DOHH2 (cell line): ENCODE results near the gene BSDC1.

ENCODE experiments used
- H3F3A ChIP-seq: fragments of 200-600 bp; sonication (generic), shearing (Covaris generic); 2 replicates; pipeline ENCODE4 v1.6.0; 2016; ENCODE audit warnings: antibody characterized with exemption, mild to moderate bottlenecking; ENCODE audit not compliant: control insufficient read depth, insufficient read depth
- H3K27ac ChIP-seq: fragments of 200-600 bp; sonication (generic); 2 replicates; pipeline ENCODE4 v1.5.1; 2014; ENCODE audit warnings: low read depth, mild to moderate bottlenecking, low read length, moderate library complexity
- H3K27me3 ChIP-seq: fragments of 200-600 bp; sonication (generic); 2 replicates; pipeline ENCODE4 v1.6.1; 2014; ENCODE audit warnings: mild to moderate bottlenecking, low read length, mixed read lengths; ENCODE audit not compliant: control insufficient read depth
- H3K36me3 ChIP-seq: fragments of 200-600 bp; sonication (generic); 2 replicates; pipeline ENCODE4 v1.6.1; 2014; ENCODE audit warnings: mild to moderate bottlenecking, low read length, moderate library complexity, mixed read lengths; ENCODE audit not compliant: control insufficient read depth
- H3K4me1 ChIP-seq: fragments of 200-600 bp; sonication (generic); 2 replicates; pipeline ENCODE4 v1.6.1; 2014; ENCODE audit warnings: mild to moderate bottlenecking, low read length, mixed read lengths; ENCODE audit not compliant: control insufficient read depth
- H3K4me2 ChIP-seq: fragments of 200-600 bp; sonication (generic); 2 replicates; pipeline ENCODE4 v1.6.0; 2014; ENCODE audit warnings: mild to moderate bottlenecking, low read length, moderate library complexity
- H3K4me3 ChIP-seq: fragments of 200-600 bp; sonication (generic); 2 replicates; pipeline ENCODE4 v1.5.1; 2014; ENCODE audit warnings: mild to moderate bottlenecking, low read length, mixed read lengths
- H3K79me2 ChIP-seq: fragments of 200-600 bp; sonication (generic); 2 replicates; pipeline ENCODE4 v1.6.1; 2014; ENCODE audit warnings: mild to moderate bottlenecking, low read length, mixed read lengths; ENCODE audit not compliant: control insufficient read depth
- H3K9me2 ChIP-seq: fragments of 200-600 bp; sonication (generic); replicated peaks from 2 replicates; pipeline ENCODE4 v1.6.1; 2014; ENCODE audit warnings: mild to moderate bottlenecking, low read length, mixed read lengths; ENCODE audit not compliant: control insufficient read depth
- H3K9me3 ChIP-seq: fragments of 200-600 bp; sonication (generic); 2 replicates; pipeline ENCODE4 v1.6.1; 2014; ENCODE audit warnings: antibody characterized with exemption, low read length, mixed read lengths; ENCODE audit not compliant: control insufficient read depth, insufficient read depth
- H4K20me1 ChIP-seq: fragments of 200-600 bp; sonication (generic); 2 replicates; pipeline ENCODE4 v1.6.0; 2014; ENCODE audit warnings: low read depth, mild to moderate bottlenecking, antibody characterized with exemption, low read length, moderate library complexity; ENCODE audit not compliant: control insufficient read depth, insufficient read depth
- EZH2phosphoT487 ChIP-seq: fragments of 200-600 bp; sonication (generic); IDR thresholded peaks from 2 replicates; pipeline ENCODE4 v1.6.1; 2017; ENCODE audit warnings: borderline replicate concordance, mild to moderate bottlenecking, antibody characterized with exemption, low read length, moderate library complexity, mixed read lengths
- TF ChIP-seq, protein P1 (sequence below): fragments of 200-600 bp; sonication (generic); IDR thresholded peaks from one replicate; pipeline ENCODE4 v1.5.1; 2014; ENCODE audit warnings: antibody characterized with exemption, mild to moderate bottlenecking, low read depth, low read length; ENCODE audit not compliant: poor library complexity, severe bottlenecking

BSDC1 gene

DNA sequence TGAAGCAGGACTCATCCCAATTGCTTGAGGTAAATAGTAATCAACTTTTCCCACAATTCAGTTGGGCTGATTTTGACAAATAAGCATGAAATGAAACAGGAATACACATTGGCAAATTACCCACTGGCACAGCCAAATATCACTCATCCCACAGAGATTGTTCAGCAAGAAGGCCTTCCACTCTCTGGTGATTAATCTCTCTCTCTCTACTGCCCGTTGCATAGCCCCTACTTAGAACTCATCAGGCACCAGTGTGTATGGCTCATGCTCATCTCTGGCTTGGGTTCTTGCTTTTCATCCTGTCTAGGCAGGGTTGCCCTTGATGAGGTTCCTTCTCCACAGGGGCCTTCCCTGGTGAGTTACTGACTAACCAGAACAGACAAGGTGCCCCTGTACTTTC, 1.1 kb downstream of the BSDC1 start:
- Histone ChIP-seq H3K79me2 (peaks cover 21% of the 10 kb centered on the region), H3K4me2 (peak overlapping the region; percentile 70), H4K20me1 (no peaks in the 10 kb centered on the region), H3F3A (no peaks in the 10 kb centered on the region), H3K9me2 (no peaks in the 10 kb centered on the region), H3K36me3 (peaks cover 14% of the 10 kb centered on the region), H3K27me3 (no peaks in the 10 kb centered on the region), H3K4me3 (peak overlapping the region; percentile 88), H3K4me1 (peaks cover 16% of the 10 kb centered on the region), H3K27ac (no peak overlapping the region), H3K9me3 (no peaks in the 10 kb centered on the region)
- TF ChIP-seq, protein P1, sequence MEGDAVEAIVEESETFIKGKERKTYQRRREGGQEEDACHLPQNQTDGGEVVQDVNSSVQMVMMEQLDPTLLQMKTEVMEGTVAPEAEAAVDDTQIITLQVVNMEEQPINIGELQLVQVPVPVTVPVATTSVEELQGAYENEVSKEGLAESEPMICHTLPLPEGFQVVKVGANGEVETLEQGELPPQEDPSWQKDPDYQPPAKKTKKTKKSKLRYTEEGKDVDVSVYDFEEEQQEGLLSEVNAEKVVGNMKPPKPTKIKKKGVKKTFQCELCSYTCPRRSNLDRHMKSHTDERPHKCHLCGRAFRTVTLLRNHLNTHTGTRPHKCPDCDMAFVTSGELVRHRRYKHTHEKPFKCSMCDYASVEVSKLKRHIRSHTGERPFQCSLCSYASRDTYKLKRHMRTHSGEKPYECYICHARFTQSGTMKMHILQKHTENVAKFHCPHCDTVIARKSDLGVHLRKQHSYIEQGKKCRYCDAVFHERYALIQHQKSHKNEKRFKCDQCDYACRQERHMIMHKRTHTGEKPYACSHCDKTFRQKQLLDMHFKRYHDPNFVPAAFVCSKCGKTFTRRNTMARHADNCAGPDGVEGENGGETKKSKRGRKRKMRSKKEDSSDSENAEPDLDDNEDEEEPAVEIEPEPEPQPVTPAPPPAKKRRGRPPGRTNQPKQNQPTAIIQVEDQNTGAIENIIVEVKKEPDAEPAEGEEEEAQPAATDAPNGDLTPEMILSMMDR, result no peak
- no peak for TF ChIP-seq EZH2phosphoT487

GRCh38 chr1:32392325-32392724, 1.9 kb downstream of the BSDC1 start:
- Histone ChIP-seq H3F3A (no peaks in the 10 kb centered on the region), H4K20me1 (no peaks in the 10 kb centered on the region), H3K27me3 (no peaks in the 10 kb centered on the region), H3K9me2 (no peaks in the 10 kb centered on the region), H3K79me2 (peaks cover 21% of the 10 kb centered on the region), H3K36me3 (peaks cover 20% of the 10 kb centered on the region), H3K4me1 (peaks cover 16% of the 10 kb centered on the region), H3K9me3 (no peaks in the 10 kb centered on the region), H3K4me3 (no peak overlapping the region), H3K4me2 (no peak overlapping the region), H3K27ac (no peak overlapping the region)
- TF ChIP-seq, protein P1, result no peak
- TF ChIP-seq EZH2phosphoT487, result no peak

DNA sequence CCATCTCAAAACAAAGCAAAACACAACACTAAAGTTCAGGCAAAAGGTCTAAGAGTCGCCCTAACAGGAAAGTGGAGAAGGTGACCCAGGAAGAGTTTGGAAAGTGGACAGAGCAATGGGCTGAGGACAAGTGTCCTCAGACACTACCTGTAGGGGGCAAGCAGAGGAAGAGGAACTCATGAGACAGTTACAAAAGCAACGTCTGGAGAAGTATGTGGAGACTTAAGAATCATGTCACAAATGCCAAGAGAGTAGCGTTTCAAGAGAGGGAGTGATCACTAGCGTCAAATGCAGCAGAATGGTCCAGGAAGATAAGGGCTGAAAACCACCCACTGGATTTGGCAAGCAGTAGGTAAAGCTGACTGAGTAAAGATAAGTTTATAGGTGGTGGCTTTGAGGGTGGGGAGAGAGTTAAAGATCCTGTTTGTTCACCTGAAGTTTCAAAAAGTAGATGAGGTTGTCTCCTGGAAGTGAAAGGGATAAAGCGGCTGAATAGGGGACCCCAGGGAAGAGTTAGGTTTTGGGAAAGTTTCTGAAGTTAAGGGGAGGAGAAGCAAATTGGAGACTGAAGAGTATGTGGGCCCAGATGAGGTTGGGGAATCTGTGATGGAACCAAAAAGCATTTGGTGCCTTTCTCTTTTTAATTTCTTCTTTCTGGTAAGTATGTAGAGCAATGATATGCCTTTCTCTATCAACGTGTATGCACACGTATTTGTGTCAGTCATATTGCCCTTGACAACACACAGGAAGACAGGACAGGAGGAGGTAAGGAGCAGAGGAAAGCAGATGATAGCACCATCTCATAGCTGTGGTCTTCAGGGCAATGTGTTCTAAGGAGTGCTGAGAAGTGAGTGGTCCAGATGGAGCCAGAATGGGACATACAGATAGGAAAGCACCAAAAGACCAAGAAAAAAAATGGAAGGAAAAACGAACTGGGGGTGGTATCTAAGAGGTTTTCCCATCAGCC, 3.1 kb downstream of the BSDC1 start:
- Histone ChIP-seq H3K4me3 (no peak overlapping the region), H3K4me1 (peaks cover 16% of the 10 kb centered on the region), H4K20me1 (no peaks in the 10 kb centered on the region), H3K27me3 (no peaks in the 10 kb centered on the region), H3K9me2 (no peaks in the 10 kb centered on the region), H3F3A (no peaks in the 10 kb centered on the region), H3K4me2 (no peak overlapping the region), H3K9me3 (no peaks in the 10 kb centered on the region), H3K27ac (no peak overlapping the region), H3K79me2 (peaks cover 21% of the 10 kb centered on the region), H3K36me3 (peaks cover 26% of the 10 kb centered on the region)
- TF ChIP-seq, protein P1, result no peak
- TF ChIP-seq EZH2phosphoT487, result no peak
